RWPE2 (cell line): ENCODE results near the gene SEC63.

ENCODE experiments used
- ATAC-seq: fragments of 200-7000 bp; cut with Tn5 transposase; 3 replicates; pipeline ENCODE4 v1.9.1; 2021; ENCODE audit warnings: low read depth
- DNase-seq: peaks from one replicate; pipeline ENCODE4 v3.0.0-alpha.2; 2020; ENCODE audit warnings: low spot score
- H3K27ac ChIP-seq: fragments of 450-650 bp; 2 replicates; pipeline ENCODE4 v1.5.1; 2017; ENCODE audit warnings: mild to moderate bottlenecking; ENCODE audit not compliant: poor library complexity, severe bottlenecking
- H3K27me3 ChIP-seq: fragments of 250-450 bp; sonication (Bioruptor Pico); 2 replicates; pipeline ENCODE4 v1.5.1; 2021; ENCODE audit warnings: mild to moderate bottlenecking, moderate library complexity; ENCODE audit not compliant: insufficient read depth, poor library complexity, severe bottlenecking
- H3K36me3 ChIP-seq: fragments of 250-450 bp; sonication (Bioruptor Pico); 2 replicates; pipeline ENCODE4 v1.5.1; 2020; ENCODE audit warnings: low read depth, mild to moderate bottlenecking, moderate library complexity
- H3K4me1 ChIP-seq: fragments of 250-450 bp; sonication (Bioruptor Pico); 2 replicates; pipeline ENCODE4 v1.5.1; 2021; ENCODE audit warnings: mild to moderate bottlenecking, moderate library complexity; ENCODE audit not compliant: insufficient read depth, poor library complexity, severe bottlenecking
- H3K4me3 ChIP-seq: fragments of 250-450 bp; sonication (Bioruptor Pico); 2 replicates; pipeline ENCODE4 v1.5.1; 2021; ENCODE audit warnings: mild to moderate bottlenecking, moderate library complexity; ENCODE audit not compliant: severe bottlenecking
- H3K9me3 ChIP-seq: fragments of 250-450 bp; sonication (Bioruptor Pico); 2 replicates; pipeline ENCODE4 v1.5.1; 2021; ENCODE audit warnings: mild to moderate bottlenecking, moderate library complexity; ENCODE audit not compliant: severe bottlenecking
- CTCF ChIP-seq: fragments of 450-650 bp; IDR thresholded peaks from one replicate; pipeline ENCODE4 v1.5.1; 2017; ENCODE audit warnings: mild to moderate bottlenecking, moderate library complexity; ENCODE audit not compliant: poor library complexity, severe bottlenecking

Gene SEC63

GRCh38 chr6:107973594-107973993 is 15.6 kb upstream of the SEC63 start:
- no peaks in the 10 kb centered on the region for H3K4me1 ChIP-seq
- H3K9me3 ChIP-seq, result no peaks in the 10 kb centered on the region
- H3K27ac ChIP-seq, result no peak overlapping the region
- H3K4me3 ChIP-seq, result no peak overlapping the region
- no peaks in the 10 kb centered on the region for H3K36me3 ChIP-seq
- H3K27me3 ChIP-seq, result no peaks in the 10 kb centered on the region
- no peak for DNase-seq
- no peak for ATAC-seq
- no peak for TF ChIP-seq CTCF

DNA sequence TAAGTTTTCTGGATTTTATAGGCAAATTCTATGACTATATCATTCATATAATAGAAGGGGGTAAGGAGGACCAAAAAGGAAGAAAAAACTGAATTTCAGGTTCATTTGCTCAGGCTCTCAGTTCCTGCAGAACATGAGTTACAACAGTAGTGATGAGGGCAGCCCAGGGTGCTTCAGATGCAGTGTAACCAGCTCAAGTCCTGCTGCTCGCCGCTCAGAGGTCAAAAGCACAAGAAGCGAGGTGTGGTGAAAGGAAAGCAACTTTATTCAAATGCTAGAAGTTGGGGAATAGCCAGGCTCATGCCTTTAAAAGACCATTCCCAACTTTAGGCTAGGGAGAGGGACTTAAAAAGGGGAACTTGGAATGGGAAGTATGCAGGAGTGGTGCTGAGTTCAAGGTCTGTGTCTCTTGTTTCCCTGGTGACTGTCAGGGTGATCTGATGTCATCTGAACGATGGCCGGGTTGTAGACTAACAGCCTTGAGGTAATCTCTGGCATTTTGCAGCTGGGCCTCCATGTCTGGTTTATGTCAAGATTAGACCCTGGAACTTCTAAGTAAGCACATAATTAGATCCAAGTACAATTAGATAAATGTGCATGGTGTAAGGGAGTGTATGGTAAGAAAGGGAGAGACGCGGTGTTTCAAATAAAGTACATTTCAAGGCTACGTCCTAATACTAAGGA is 14.5 kb upstream of the SEC63 start:
- TF ChIP-seq CTCF, result no peak
- Histone ChIP-seq H3K27me3 (no peaks in the 10 kb centered on the region), H3K4me3 (no peak overlapping the region), H3K27ac (no peak overlapping the region), H3K4me1 (no peaks in the 10 kb centered on the region), H3K9me3 (no peaks in the 10 kb centered on the region), H3K36me3 (no peaks in the 10 kb centered on the region)
- ATAC-seq, result no peak
- no peak for DNase-seq

- no peak for DNase-seq
- Histone ChIP-seq H3K9me3 (no peaks in the 10 kb centered on the region), H3K27ac (no peak overlapping the region), H3K27me3 (no peaks in the 10 kb centered on the region), H3K36me3 (no peaks in the 10 kb centered on the region), H3K4me3 (no peak overlapping the region), H3K4me1 (peaks cover 3% of the 10 kb centered on the region)
- TF ChIP-seq CTCF, result no peak
- ATAC-seq, result no peak
Observed at GRCh38 chr6:107971181-107971580, 13.2 kb upstream of the SEC63 start.

DNA sequence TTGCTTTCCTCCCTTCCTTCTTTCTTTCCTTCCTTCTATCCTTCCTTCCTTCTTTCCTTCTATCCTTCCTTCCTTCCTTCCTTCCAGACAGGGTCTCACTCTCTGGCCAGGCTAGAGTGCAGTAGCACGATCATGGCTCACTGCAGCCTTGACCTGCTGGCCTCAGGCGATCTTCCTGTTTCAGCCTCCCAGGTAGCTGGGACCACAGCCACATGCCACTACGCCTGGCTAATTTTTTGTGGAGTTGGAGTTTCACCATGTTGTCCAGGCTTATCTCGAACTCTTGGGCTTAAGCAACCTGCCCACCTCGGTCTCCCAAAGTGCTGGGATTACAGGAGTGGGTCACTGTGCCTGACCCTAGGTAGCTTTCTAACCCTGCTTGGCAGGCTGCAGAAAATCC is 12.2 kb upstream of the SEC63 start:
- no peak for TF ChIP-seq CTCF
- no peak overlapping the region for H3K27ac ChIP-seq
- DNase-seq, result no peak
- no peaks in the 10 kb centered on the region for H3K36me3 ChIP-seq
- no peak overlapping the region for H3K4me3 ChIP-seq
- H3K4me1 ChIP-seq, result peaks cover 12% of the 10 kb centered on the region
- ATAC-seq, result no peak
- H3K27me3 ChIP-seq, result no peaks in the 10 kb centered on the region
- no peaks in the 10 kb centered on the region for H3K9me3 ChIP-seq

DNA sequence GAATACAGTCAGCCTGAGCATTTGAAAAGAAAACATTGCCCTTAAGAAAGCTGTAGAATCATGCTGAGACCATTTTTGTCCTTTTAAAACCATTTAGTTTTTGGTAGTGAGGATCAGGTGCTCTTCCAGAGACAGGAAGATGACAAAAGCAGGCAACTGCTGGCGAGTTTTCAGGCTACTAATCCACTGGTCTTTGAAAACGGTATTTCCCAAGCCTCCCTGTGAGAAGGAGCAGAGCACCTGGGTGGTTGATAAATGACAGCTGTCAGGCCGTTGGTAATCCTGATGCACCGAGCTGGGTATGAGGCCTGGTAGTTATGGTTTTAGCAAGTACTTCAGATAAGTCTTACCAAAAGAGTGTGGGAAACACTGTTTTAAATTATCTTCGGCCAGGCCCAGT is 10.1 kb upstream of the SEC63 start:
- H3K4me1 ChIP-seq, result peaks cover 23% of the 10 kb centered on the region
- H3K4me3 ChIP-seq, result no peak overlapping the region

More for the DNA sequence above, 10.1 kb upstream of the SEC63 start:
- Histone ChIP-seq H3K27me3 (no peaks in the 10 kb centered on the region), H3K36me3 (no peaks in the 10 kb centered on the region), H3K27ac (no peak overlapping the region), H3K9me3 (no peaks in the 10 kb centered on the region)
- TF ChIP-seq CTCF, result no peak
- no peak for ATAC-seq
- no peak for DNase-seq
